NCI-H345 (cell line): ENCODE results near the gene PRB3.

Experiments
- DNase-seq: peaks from one replicate; lab custom pipeline; 2025; lab: John Stamatoyannopoulos, UW

Gene PRB3

DNA sequence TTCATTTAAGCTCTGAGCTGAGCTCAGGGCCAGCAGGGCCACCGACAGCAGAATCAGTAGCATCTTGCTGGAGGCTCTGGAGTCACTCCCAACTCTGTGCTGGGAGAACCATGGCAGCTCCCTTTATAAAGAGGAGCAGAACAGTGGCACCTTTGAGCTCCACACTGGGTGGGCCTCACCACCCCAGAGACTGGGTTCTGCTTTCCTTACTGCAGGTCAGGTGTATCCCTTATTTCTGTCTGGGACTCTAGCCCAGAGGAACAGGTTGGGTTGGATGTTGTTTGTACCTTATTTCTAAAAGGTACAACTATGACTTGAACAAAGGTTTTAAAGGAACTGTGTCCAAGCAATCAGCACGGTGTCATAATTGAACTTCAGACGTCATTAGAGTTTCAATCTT is at the start of gene PRB3:
Gene PRB3 (minus strand): TSS at position 101 of the 400 bp plus-strand sequence. CDS start 38 bp downstream, at position 63.
- no peak for DNase-seq

- no peak for DNase-seq
Observed at GRCh38 chr12:11310336-11310735, 40.8 kb upstream of the PRB3 start, which contains the start of gene PRB4. PRB4 (minus strand) TSS chr12:11310436; CDS start chr12:11310398, 38 bp downstream.

GRCh38 chr12:11307143-11307542 is 37.6 kb upstream of the PRB3 start:
- no peak for DNase-seq

GRCh38 chr12:11273449-11273848 is 3.9 kb upstream of the PRB3 start:
- no peak for DNase-seq

DNA sequence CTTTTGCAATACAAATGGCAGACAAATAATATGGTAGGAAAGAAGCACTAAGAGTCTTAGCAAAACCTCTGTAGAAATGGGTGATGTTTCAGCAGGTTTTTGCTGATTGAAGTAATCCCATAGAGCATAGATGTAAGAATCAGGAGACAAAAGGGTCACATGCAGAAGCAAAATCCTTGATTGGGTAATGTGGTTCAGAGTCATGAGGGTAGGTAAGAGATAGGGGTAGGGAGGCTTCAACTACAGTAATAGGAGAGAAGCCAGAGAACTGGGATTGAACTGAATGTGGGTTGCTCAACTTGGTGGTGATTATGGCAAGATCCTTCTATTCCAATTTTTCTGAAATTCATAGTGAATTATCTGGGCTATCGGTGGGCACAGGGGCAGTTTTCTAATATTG is 5.0 kb downstream of the PRB3 start:
- DNase-seq: no peak

DNA sequence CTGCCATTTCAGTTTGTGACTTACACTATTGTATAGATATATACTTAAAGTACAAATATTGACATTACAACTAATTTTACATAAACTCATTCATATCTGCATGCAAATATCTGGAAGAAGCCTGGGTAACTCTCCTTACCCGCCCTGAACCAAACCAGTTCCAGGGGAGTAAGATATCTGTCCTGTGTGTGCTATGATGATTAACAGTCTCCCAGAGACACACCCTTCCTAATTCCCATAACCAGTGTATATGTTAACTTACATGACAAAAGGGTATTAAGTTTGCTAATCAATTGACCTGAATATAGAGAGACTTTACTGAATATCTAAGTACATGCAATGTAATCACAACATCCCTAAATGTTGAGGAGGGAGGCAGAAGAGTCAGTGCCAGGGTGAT is 23.0 kb downstream of the PRB3 start:
- no peak for DNase-seq

DNA sequence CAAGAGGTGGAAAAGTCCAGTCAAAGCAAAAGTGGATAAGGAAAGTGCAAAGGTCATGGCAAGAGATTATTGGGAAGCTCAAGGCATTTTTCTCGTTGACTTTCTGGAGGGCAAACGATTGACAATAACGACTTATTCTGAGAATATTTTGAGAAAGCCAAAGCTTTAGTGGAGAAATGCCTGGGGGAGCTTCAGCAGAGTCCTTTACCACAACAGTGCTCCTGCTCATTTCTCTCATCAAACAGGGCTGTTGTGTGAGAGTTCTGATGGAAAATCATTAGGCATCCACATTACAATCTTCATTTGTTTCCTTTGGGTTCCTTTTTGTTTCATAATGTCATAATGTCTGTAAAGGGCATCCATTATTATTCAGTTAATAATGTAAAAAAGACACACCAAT is 26.9 kb downstream of the PRB3 start:
- no peak for DNase-seq

- no peak for DNase-seq
Observed at GRCh38 chr12:11240348-11240930, 29.1 kb downstream of the PRB3 start.

DNA sequence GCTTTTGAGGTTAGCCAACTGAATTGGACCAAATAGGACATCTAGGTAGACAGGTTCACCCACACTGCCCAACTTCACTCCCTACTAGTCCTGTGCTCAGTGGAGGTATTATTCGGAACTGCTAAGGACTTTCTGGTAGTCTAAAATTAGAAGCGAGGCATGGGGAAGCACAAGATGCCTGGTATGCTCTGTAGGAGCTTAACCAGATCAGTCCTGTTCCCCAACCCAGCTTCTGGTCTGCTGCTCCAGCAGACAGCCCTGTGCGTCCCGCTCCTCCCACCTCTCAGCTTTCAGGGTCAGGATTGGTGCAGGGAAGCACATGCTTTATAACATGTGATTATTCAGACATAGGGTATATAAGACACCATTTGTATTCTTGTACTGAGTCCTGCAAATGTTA is 31.2 kb downstream of the PRB3 start:
- no peak for DNase-seq

DNA sequence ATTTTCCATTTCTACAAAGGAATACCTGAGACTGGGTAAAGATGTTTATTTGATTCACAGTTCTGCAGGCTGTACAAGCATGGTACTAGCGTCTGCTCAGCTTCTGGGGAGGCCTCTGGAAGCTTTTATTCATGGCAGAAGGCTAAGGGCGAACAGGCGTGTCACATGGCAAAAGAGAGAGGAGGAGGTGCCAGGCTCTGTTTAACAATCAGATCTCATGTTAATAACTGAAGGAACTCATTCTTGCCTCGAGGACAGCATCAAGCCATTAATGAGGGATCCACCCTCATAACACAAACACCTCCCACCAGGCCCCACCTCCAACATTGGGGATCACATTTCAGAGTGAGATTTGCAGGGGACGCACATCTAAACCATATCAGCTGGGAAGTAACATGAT is 36.0 kb downstream of the PRB3 start:
- DNase-seq: no peak

- peak; percentile 64 for DNase-seq
Observed at GRCh38 chr12:11228296-11228879, 41.1 kb downstream of the PRB3 start.

DNA sequence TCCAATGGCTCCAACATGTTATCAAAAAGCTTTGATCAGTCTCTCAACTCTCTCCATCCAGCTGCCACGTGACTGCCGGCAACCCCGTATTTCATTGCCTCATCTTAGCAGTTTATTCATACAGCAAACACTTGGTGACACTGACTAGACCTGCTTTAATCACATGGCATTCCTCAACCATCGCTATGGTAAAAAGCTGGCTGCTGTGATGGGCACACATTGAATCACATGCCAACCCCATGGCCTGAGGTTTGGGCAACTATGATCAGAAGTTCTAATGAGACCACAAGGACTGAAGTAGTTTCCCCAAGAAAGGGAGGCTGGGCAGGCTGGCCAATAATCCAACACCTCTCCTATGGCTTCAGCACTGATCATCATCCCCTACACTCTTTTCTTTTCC is 42.1 kb downstream of the PRB3 start:
- DNase-seq: no peak
